GM18907 (cell line): Measurements from ENCODE around the gene HLCS.

Experiments used
- ATAC-seq: cut with Tn5 transposase; IDR thresholded peaks from one replicate; pipeline ENCODE4 v1.9.1; 2021; ENCODE audit warnings: mild to moderate bottlenecking, moderate library complexity; ENCODE audit not compliant: unreplicated experiment

Gene HLCS

GRCh38 chr21:36785615-36786014 is 180.9 kb downstream of the HLCS start:
- no peak for ATAC-seq

DNA sequence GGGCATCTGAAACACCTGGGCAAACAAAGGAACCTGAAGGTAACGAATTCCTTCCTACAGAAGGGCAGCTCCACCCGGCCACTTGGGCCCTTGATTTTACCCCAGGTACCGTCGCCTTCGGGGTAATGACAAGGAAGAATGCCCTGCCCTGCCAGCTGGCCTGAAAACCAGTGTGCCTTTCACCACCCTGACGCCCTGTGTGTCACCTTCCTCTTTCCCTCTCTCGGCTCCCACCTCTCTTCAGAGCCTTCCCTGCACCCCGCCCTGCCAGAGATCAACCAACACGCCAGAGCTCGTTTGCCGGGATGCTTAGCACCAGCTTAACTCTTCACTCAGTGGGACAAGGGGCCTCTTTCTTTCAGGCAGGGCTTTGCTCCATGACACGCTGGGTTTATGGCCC is 181.5 kb downstream of the HLCS start:
- no peak for ATAC-seq

DNA sequence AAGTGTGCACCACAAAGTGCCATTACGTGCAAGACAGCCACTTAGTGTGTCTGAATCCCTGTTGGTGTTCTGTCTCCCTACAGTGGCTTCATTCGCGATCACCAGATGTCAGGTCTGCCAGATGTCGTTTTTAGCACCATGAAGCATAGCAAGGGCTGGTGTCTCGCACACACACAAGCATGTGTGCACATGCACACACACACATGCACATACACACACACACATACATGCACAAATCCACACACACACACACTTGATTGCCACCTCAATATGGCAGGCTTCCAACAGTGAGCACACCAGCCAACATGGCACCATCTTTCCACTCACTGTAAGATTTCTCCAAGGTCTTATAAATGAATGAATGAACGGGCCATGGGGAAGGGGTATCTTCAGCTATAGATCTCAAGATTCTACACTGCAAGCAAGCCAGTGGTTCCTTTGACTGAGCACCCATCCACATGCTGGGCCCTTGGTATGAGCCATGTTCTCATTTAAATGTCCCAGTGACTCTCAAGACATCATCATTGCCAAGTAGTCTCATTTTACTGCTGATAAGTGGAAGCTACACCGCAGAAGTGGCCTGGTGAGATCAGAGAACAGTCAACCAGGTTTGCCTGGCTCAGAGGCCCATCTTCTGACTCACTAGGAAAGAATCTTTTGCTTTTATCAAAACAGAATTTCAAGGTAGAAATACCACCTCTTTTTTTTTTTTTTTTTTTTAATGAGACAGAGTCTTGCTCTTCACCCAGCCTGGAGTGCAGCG is 182.7 kb downstream of the HLCS start:
- ATAC-seq = no peak

GRCh38 chr21:36780861-36781260 is 185.6 kb downstream of the HLCS start:
- no peak for ATAC-seq

GRCh38 chr21:36776981-36777617 is 189.4 kb downstream of the HLCS start:
- ATAC-seq = no peak

GRCh38 chr21:36773995-36774394 is 192.5 kb downstream of the HLCS start:
- no peak for ATAC-seq

- ATAC-seq = no peak
Observed at GRCh38 chr21:36773117-36773516, 193.4 kb downstream of the HLCS start.

- no peak for ATAC-seq
Observed at GRCh38 chr21:36769051-36769839, 197.2 kb downstream of the HLCS start.

- no peak for ATAC-seq
Observed at GRCh38 chr21:36768496-36768895, 198.0 kb downstream of the HLCS start.

- ATAC-seq = no peak
Observed at GRCh38 chr21:36767096-36767495, 199.4 kb downstream of the HLCS start.

DNA sequence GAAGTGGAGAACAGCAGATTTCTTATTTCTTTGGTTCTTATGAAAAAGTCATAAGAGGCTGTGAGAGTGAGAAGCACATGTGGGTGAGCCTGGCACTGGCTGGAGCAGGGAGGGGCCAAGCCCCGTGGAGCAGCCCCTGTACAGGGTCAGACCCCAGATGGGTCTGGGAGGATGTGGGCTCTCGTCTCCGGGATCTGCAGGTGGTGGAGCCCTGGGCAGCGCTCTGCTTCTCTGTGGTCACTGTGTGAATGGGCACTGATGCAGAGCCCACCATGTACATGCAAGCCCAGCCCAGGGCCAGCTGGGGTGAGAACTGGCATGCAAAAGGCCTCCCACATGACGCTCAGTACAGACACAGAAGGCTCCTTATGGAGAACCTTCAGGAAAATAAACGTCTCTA is 200.0 kb downstream of the HLCS start:
- no peak for ATAC-seq

DNA sequence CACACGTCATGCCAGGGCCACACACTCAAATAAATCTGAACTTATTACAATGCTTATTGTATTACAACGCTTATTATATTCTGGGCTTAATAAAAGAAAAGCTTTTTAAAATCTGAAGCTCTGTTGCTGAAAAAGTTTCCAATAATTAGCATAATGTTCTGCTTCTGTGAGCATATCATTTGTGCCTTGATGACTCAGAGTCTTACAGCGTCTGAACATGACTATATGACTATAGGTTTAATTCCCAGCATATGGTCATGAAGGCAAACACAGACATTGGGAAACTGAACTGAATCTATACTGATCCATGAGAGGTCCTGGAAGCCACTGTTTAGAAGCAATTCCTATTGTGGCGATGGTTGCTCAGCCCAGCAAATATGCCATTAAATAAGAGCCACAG is 201.2 kb downstream of the HLCS start:
- ATAC-seq = no peak

GRCh38 chr21:36763305-36763704 is 203.2 kb downstream of the HLCS start:
- no peak for ATAC-seq

- no peak for ATAC-seq
Observed at GRCh38 chr21:36762642-36763041, 203.8 kb downstream of the HLCS start.

- no peak for ATAC-seq
Observed at GRCh38 chr21:36761685-36762084, 204.8 kb downstream of the HLCS start.

- no peak for ATAC-seq
Observed at GRCh38 chr21:36759348-36760083, 207.0 kb downstream of the HLCS start.

GRCh38 chr21:36757196-36757595 is 209.3 kb downstream of the HLCS start:
- no peak for ATAC-seq

GRCh38 chr21:36756527-36756926 is 209.9 kb downstream of the HLCS start:
- no peak for ATAC-seq

DNA sequence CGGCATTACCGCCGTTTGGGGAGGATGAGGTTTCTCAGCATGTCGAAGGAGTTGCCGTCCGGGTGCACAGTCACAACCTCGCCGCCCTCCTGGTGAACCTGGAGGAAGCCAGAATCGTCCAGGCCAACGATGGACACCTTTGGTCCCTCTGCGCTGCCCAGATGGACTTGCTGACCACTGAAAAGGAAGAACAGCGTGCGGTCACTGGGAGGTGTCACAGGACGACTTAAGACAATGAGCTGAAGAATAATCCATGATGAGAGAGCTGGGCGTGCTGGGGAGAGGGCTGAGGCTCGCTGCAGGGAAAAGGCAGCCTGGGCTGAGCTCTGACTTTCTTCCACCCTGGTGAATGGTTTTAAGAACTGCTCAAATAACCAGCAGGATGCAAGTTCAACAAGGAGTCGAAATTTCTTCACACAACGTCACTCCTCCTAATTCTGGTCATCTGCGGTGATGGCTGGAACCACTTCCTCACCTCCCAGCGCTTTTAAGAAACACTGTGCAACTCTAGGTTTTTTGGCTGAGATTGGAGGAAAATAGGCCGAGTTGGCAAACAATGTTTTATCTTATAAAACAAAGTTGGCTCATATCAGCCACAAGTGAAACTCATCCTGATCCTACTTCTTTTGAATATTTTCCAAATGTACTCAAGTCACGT is 212.1 kb downstream of the HLCS start:
- no peak for ATAC-seq

- no peak for ATAC-seq
Observed at GRCh38 chr21:36753556-36753955, 212.9 kb downstream of the HLCS start.

GRCh38 chr21:36751383-36751782 is 215.1 kb downstream of the HLCS start:
- ATAC-seq = no peak
